ENCODE data around the gene PARS2. TPM values are rescaled to one million over a fixed set of nuclear protein-coding genes. Genes with fewer than 3 reads are reported as not detected.

The PARS2 gene
- total and polyA plus RNA-seq, 7 experiments from 2014 or later: 0.66 to 7.6 (median 4.7) TPM

GRCh38 chr1:54806931-54807611 lies 42.7 kb upstream of the PARS2 start:
- intact Hi-C loops (cut with micrococcal nuclease): loop anchor here in 1 of 2 donors (10.0 kb wide), 1 partner anchor 942 kb away; no protein-coding TSS in a partner anchor

DNA sequence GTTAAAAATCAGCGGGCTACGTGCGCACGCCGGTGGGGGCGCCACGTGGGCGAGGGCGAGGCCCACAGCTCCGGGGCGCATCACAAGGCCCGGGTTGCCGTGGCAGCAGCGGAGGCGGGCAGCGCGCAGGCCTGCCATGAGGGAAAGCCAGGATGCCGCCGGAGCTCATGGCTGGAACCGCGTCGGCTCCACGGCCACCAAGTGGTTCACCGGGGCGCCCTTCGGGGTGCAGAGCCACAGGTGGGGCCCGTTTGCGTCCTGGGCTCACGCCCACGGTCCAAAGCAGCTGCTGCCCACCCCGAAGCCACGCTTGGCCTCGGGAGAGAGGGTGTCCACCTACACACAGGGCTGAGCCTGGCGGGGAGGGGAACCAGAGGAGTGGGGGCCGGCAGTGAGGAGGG lies 41.7 kb upstream of the PARS2 start:
- Mint-ChIP-seq H3K4me1 (peaks cover 4 to 59% (median 22%) of the 10 kb centered on the region in 7 donors), H3K36me3 (no peaks in the 10 kb centered on the region), H3K27me3 (no peaks in the 10 kb centered on the region), H3K9me3 (peaks cover 0 to 3% (median 0%) of the 10 kb centered on the region in 11 donors), H3K4me3 (no peak overlapping the region), H3K27ac (no peak overlapping the region)
- Histone ChIP-seq H3K4me3 (ENCODE audit: low read length) (no peak overlapping the region), H3K27me3 (ENCODE audit: control insufficient read depth in 2 of 2, insufficient read depth in 2 of 2, low read length in 2 of 2) (no peaks in the 10 kb centered on the region), H3K9me3 (ENCODE audit: control insufficient read depth in 2 of 3, low read length in 3 of 3) (no peaks in the 10 kb centered on the region), H3K4me1 (ENCODE audit: control insufficient read depth in 2 of 2, insufficient read depth in 2 of 2, low read length in 2 of 2) (peaks cover 13 to 28% of the 10 kb centered on the region in 2 donors), H3K27ac (ENCODE audit: low read depth, low read length) (no peak overlapping the region), H3K36me3 (ENCODE audit: control insufficient read depth in 2 of 3, insufficient read depth in 3 of 3, low read length in 3 of 3) (peaks cover 0 to 3% (median 0%) of the 10 kb centered on the region in 3 experiments)
- DNase-seq (no peak), ATAC-seq (no peak)
- CTCF ChIA-PET: interaction anchor here (0.7 kb wide), 1 partner anchor 134 kb away, joined by 3 read pairs; no protein-coding TSS in a partner anchor
- POLR2A ChIA-PET: no interaction called here
- intact Hi-C loops (cut with micrococcal nuclease): loop anchor here in 1 of 2 donors (10.0 kb wide), 1 partner anchor 941 kb away; no protein-coding TSS in a partner anchor

More at GRCh38 chr1:54806931-54807611, 42.7 kb upstream of the PARS2 start:
- ATAC-seq (peak; percentile 83), DNase-seq (no peak)
- peaks cover 0 to 2% (median 0%) of the 10 kb centered on the region in 11 donors for H3K9me3 Mint-ChIP-seq
- H3K27me3 Mint-ChIP-seq: no peaks in the 10 kb centered on the region
- Histone ChIP-seq H3K36me3 (ENCODE audit: control insufficient read depth in 2 of 3, insufficient read depth in 3 of 3, low read length in 3 of 3) (no peaks in the 10 kb centered on the region), H3K27ac (ENCODE audit: low read depth, low read length) (no peak overlapping the region), H3K4me1 (ENCODE audit: control insufficient read depth in 2 of 2, insufficient read depth in 2 of 2, low read length in 2 of 2) (peaks cover 7 to 20% of the 10 kb centered on the region in 2 donors), H3K27me3 (ENCODE audit: control insufficient read depth in 2 of 2, insufficient read depth in 2 of 2, low read length in 2 of 2) (no peaks in the 10 kb centered on the region), H3K9me3 (ENCODE audit: control insufficient read depth in 2 of 3, low read length in 3 of 3) (no peaks in the 10 kb centered on the region), H3K4me3 (ENCODE audit: low read length) (no peak overlapping the region)
- peak overlapping the region in 2 of 10 donors; percentile 7 to 21 for H3K4me3 Mint-ChIP-seq
- no peaks in the 10 kb centered on the region for H3K36me3 Mint-ChIP-seq
- H3K4me1 Mint-ChIP-seq: peaks cover 7 to 49% (median 15%) of the 10 kb centered on the region in 7 donors
- peak overlapping the region in 1 of 9 donors; percentile 23 for H3K27ac Mint-ChIP-seq
- POLR2A ChIA-PET: no interaction called here
- CTCF ChIA-PET: no interaction called here

- DNase-seq: no peak
- ChIA-PET CTCF (interaction anchor here (0.5 kb wide), 1 partner anchor 161 kb away, joined by 3 read pairs; no protein-coding TSS in a partner anchor), POLR2A (no interaction called here)
- Histone ChIP-seq H3K9me3 (ENCODE audit: control insufficient read depth in 2 of 3, low read length in 3 of 3) (no peaks in the 10 kb centered on the region), H3K27me3 (ENCODE audit: control insufficient read depth in 2 of 2, insufficient read depth in 2 of 2, low read length in 2 of 2) (no peaks in the 10 kb centered on the region), H3K27ac (ENCODE audit: low read depth, low read length) (no peak overlapping the region), H3K4me1 (ENCODE audit: control insufficient read depth in 2 of 2, insufficient read depth in 2 of 2, low read length in 2 of 2) (peaks cover 14 to 30% of the 10 kb centered on the region in 2 donors), H3K36me3 (ENCODE audit: control insufficient read depth in 2 of 3, insufficient read depth in 3 of 3, low read length in 3 of 3) (peaks cover 0 to 7% (median 0%) of the 10 kb centered on the region in 3 experiments), H3K4me3 (ENCODE audit: low read length) (no peak overlapping the region)
- peaks cover 0 to 3% (median 0%) of the 10 kb centered on the region in 11 donors for H3K9me3 Mint-ChIP-seq
- intact Hi-C loops (cut with micrococcal nuclease): loop anchor here in 1 of 2 donors (10.0 kb wide), 1 partner anchor 941 kb away; no protein-coding TSS in a partner anchor
- no peak overlapping the region for H3K27ac Mint-ChIP-seq
- no peaks in the 10 kb centered on the region for H3K36me3 Mint-ChIP-seq
- H3K27me3 Mint-ChIP-seq: no peaks in the 10 kb centered on the region
- H3K4me1 Mint-ChIP-seq: peaks cover 0 to 54% (median 22%) of the 10 kb centered on the region in 7 donors
- no peak for ATAC-seq
- peak overlapping the region in 2 of 10 donors; percentile 26 to 39 for H3K4me3 Mint-ChIP-seq
Measured at GRCh38 chr1:54805466-54805865, 41.1 kb upstream of the PARS2 start.

GRCh38 chr1:54804471-54805132 lies 40.3 kb upstream of the PARS2 start:
- Mint-ChIP-seq H3K27me3 (no peaks in the 10 kb centered on the region), H3K9me3 (peaks cover 0 to 1% (median 0%) of the 10 kb centered on the region in 11 donors), H3K27ac (peak overlapping the region in 3 of 9 donors; percentile 25 to 54 (median 28)), H3K4me1 (peaks cover 7 to 60% (median 30%) of the 10 kb centered on the region in 7 donors), H3K36me3 (no peaks in the 10 kb centered on the region), H3K4me3 (peak overlapping the region in 1 of 10 donors; percentile 20)
- H3K36me3 ChIP-seq (ENCODE audit: control insufficient read depth in 2 of 3, insufficient read depth in 3 of 3, low read length in 3 of 3): peaks cover 0 to 7% (median 0%) of the 10 kb centered on the region in 3 experiments
- H3K27ac ChIP-seq (ENCODE audit: low read depth, low read length): no peak overlapping the region
- H3K4me1 ChIP-seq (ENCODE audit: control insufficient read depth in 2 of 2, insufficient read depth in 2 of 2, low read length in 2 of 2): peaks cover 23 to 38% of the 10 kb centered on the region in 2 donors
- intact Hi-C loops (cut with micrococcal nuclease): loop anchor here (5.0 to 10.0 kb wide), 4 partner anchors 83 to 967 kb away; partner anchors contain the start of genes DHCR24 (in 1 of the 2), IFT25 (in 1 of the 2), LRRC42 (in 1 of the 2) and NDC1 (in 1 of the 2)
- POLR2A ChIA-PET: no interaction called here
- CTCF ChIA-PET: interaction anchor here (0.5 to 1.1 kb wide), 3 partner anchors 9 to 293 kb away, joined by 3 to 11 read pairs (median 3); no protein-coding TSS in a partner anchor
- H3K4me3 ChIP-seq (ENCODE audit: low read length): no peak overlapping the region
- H3K27me3 ChIP-seq (ENCODE audit: control insufficient read depth in 2 of 2, insufficient read depth in 2 of 2, low read length in 2 of 2): no peaks in the 10 kb centered on the region
- no peaks in the 10 kb centered on the region for H3K9me3 ChIP-seq (ENCODE audit: control insufficient read depth in 2 of 3, low read length in 3 of 3)
- ATAC-seq: no peak
- no peak for DNase-seq

- peak overlapping the region in 2 of 10 donors; percentile 20 to 26 for H3K4me3 Mint-ChIP-seq
- POLR2A ChIA-PET: no interaction called here
- DNase-seq (no peak), ATAC-seq (no peak)
- H3K9me3 Mint-ChIP-seq: peaks cover 0 to 1% (median 0%) of the 10 kb centered on the region in 11 donors
- CTCF ChIA-PET: interaction anchor here (0.5 to 1.1 kb wide), 2 partner anchors 8 to 292 kb away, joined by 3 to 11 read pairs; no protein-coding TSS in a partner anchor
- H3K27me3 Mint-ChIP-seq: no peaks in the 10 kb centered on the region
- Histone ChIP-seq H3K9me3 (ENCODE audit: control insufficient read depth in 2 of 3, low read length in 3 of 3) (no peaks in the 10 kb centered on the region), H3K4me1 (ENCODE audit: control insufficient read depth in 2 of 2, insufficient read depth in 2 of 2, low read length in 2 of 2) (peaks cover 30 to 44% of the 10 kb centered on the region in 2 donors), H3K36me3 (ENCODE audit: control insufficient read depth in 2 of 3, insufficient read depth in 3 of 3, low read length in 3 of 3) (peaks cover 0 to 7% (median 0%) of the 10 kb centered on the region in 3 experiments), H3K27me3 (ENCODE audit: control insufficient read depth in 2 of 2, insufficient read depth in 2 of 2, low read length in 2 of 2) (no peaks in the 10 kb centered on the region), H3K4me3 (ENCODE audit: low read length) (no peak overlapping the region), H3K27ac (ENCODE audit: low read depth, low read length) (no peak overlapping the region)
- no peaks in the 10 kb centered on the region for H3K36me3 Mint-ChIP-seq
- intact Hi-C loops (cut with micrococcal nuclease): loop anchor here (5.0 to 10.0 kb wide), 4 partner anchors 83 to 967 kb away; partner anchors contain the start of genes DHCR24 (in 1 of the 2), IFT25 (in 1 of the 2), LRRC42 (in 1 of the 2) and NDC1 (in 1 of the 2)
- peak overlapping the region in 3 of 9 donors; percentile 17 to 54 (median 48) for H3K27ac Mint-ChIP-seq
- peaks cover 14 to 67% (median 36%) of the 10 kb centered on the region in 7 donors for H3K4me1 Mint-ChIP-seq
Measured at GRCh38 chr1:54803761-54804470, 39.6 kb upstream of the PARS2 start.

Data from naive thymus-derived CD4-positive, alpha-beta T cell (primary cell).